HG02943 (cell line): Measurements from ENCODE around the gene SRGN.
"Not testable (repeated sequence)": the region's sequence is repeated elsewhere in the genome, so short reads cannot be mapped to it uniquely, and the experiment has no call there.

Source experiments
- ATAC-seq: cut with Tn5 transposase; IDR thresholded peaks from one replicate; pipeline ENCODE4 v1.9.1; 2021; ENCODE audit warnings: mild to moderate bottlenecking, low read depth, moderate library complexity; ENCODE audit not compliant: unreplicated experiment

The SRGN gene

GRCh38 chr10:69125554-69125953 lies 37.7 kb downstream of the SRGN start:
- no peak for ATAC-seq

- no peak for ATAC-seq
Measured at GRCh38 chr10:69130251-69130650, 42.3 kb downstream of the SRGN start.

- ATAC-seq: no peak
Measured at GRCh38 chr10:69139961-69140360, 52.1 kb downstream of the SRGN start.

GRCh38 chr10:69141304-69141703 lies 53.4 kb downstream of the SRGN start:
- no peak for ATAC-seq

- ATAC-seq: not testable (repeated sequence)
Measured at GRCh38 chr10:69142074-69142473, 54.2 kb downstream of the SRGN start.

GRCh38 chr10:69142983-69143382 lies 55.1 kb downstream of the SRGN start:
- ATAC-seq: no peak

GRCh38 chr10:69145329-69145728 lies 57.4 kb downstream of the SRGN start:
- no peak for ATAC-seq

GRCh38 chr10:69145864-69146263 lies 58.0 kb downstream of the SRGN start:
- no peak for ATAC-seq

- ATAC-seq: no peak
Measured at GRCh38 chr10:69146759-69147158, 58.9 kb downstream of the SRGN start.

- ATAC-seq: no peak
Measured at GRCh38 chr10:69151984-69152383, 64.1 kb downstream of the SRGN start.

- no peak for ATAC-seq
Measured at GRCh38 chr10:69153227-69153626, 65.3 kb downstream of the SRGN start.
